GM18499 (cell line): ENCODE measurements around the gene SLC17A9.
A peak's percentile ranks its signal among the peaks of the same experiment; 100 is the strongest.

Experiments used
- ATAC-seq: cut with Tn5 transposase; IDR thresholded peaks from one replicate; pipeline ENCODE4 v1.9.1; 2021; ENCODE audit warnings: moderate number of reproducible peaks; ENCODE audit not compliant: insufficient read depth, unreplicated experiment

The SLC17A9 gene

GRCh38 chr20:62937268-62938104 is 15.0 kb upstream of the SLC17A9 start:
- ATAC-seq, result peak; percentile 61

- ATAC-seq, result peak; percentile 10
These were observed 14.2 kb upstream of the SLC17A9 start, which contains the start of gene GID8 for GRCh38 chr20:62938105-62938888. TSS of gene GID8 (plus strand) at chr20:62938147. CDS start at chr20:62941503, 3,356 bp downstream.

- ATAC-seq, result no peak
These were observed 11.6 kb upstream of the SLC17A9 start for GRCh38 chr20:62940875-62941274.

GRCh38 chr20:62941792-62942191 is 10.7 kb upstream of the SLC17A9 start:
- no peak for ATAC-seq

GRCh38 chr20:62942456-62942855 is 10.1 kb upstream of the SLC17A9 start:
- ATAC-seq, result no peak

- no peak for ATAC-seq
These were observed 9.1 kb upstream of the SLC17A9 start for GRCh38 chr20:62943396-62943795.

GRCh38 chr20:62944184-62944583 is 8.3 kb upstream of the SLC17A9 start:
- ATAC-seq, result no peak

GRCh38 chr20:62944746-62945145 is 7.8 kb upstream of the SLC17A9 start:
- no peak for ATAC-seq

- no peak for ATAC-seq
These were observed 6.7 kb upstream of the SLC17A9 start for GRCh38 chr20:62945771-62946339.

GRCh38 chr20:62946918-62947317 is 5.6 kb upstream of the SLC17A9 start:
- no peak for ATAC-seq

GRCh38 chr20:62947532-62948300 is 4.8 kb upstream of the SLC17A9 start:
- ATAC-seq, result no peak

GRCh38 chr20:62949153-62949821 is 3.2 kb upstream of the SLC17A9 start:
- ATAC-seq, result no peak

- ATAC-seq, result no peak
These were observed 2.5 kb upstream of the SLC17A9 start for GRCh38 chr20:62949962-62950361.

GRCh38 chr20:62950741-62951140 is 1.8 kb upstream of the SLC17A9 start:
- no peak for ATAC-seq

GRCh38 chr20:62951143-62951895 is 1.2 kb upstream of the SLC17A9 start:
- ATAC-seq, result no peak

GRCh38 chr20:62951896-62952372 is 575 bp upstream of the SLC17A9 start:
- ATAC-seq, result no peak

- ATAC-seq, result no peak
These were observed 694 bp downstream of the SLC17A9 start for GRCh38 chr20:62952968-62953838.
